ENCODE data around the gene CACNA2D4.

Gene CACNA2D4

DNA sequence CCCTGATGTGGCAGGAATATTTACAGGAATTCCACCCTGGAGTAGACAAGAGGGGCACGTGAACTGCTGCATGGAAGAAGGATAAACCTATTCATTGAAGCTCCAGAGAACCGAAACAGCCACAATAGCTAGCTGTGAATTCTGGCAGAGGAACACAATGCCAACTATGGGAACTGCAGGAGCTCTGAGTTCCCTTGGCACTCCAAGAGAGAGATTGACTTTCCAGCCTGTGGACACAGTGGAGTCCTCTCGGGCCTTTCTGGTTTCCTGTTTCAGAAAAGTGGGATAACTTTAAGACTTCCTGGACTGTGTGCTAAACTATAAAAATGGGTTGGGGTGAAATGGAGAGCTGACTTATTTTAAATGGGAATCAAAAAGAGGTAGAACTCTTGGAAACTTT lies 11.9 kb downstream of the CACNA2D4 start:
- in situ Hi-C loops (cut with MboI; ENCODE audit: low sequenced_read_pairs): no loop called here

DNA sequence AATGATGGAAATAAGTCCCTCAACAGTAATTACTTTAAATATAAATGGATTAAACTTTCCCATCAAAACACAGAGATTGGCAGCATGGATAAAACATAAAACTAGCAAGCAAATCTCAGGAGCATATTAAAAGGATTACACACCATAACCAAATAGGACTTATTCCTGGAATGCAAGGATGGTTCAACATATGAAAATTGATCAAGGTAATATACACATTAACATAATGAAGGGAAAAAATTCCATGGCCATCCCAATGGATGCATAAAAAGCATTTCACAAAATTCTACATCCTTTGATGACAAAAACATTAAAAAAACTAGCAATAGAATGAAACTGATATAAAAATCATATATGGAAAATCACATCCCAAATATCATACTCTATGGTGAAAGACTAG lies 13.6 kb downstream of the CACNA2D4 start:
- in situ Hi-C loops (cut with MboI; ENCODE audit: low sequenced_read_pairs): no loop called here

DNA sequence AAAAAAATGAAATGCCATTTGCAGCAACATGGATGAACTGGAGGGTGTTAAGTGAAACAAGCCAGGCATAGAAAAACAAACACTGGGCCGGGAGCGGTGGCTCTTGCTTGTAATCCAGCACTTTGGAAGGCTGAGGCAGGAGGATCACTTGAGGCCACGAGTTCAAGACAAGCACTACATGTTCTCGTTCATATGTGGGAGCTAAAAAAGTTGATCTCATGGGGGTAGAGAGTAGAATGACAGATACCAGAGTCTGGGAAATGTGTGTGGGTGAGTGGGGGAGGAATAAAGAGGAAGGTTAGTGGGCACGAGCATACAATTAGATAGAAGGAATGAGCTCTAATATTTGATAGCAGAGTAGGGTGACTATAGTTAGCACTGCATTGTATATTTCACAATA lies 21.5 kb downstream of the CACNA2D4 start:
- in situ Hi-C loops (cut with MboI; ENCODE audit: low sequenced_read_pairs): no loop called here

DNA sequence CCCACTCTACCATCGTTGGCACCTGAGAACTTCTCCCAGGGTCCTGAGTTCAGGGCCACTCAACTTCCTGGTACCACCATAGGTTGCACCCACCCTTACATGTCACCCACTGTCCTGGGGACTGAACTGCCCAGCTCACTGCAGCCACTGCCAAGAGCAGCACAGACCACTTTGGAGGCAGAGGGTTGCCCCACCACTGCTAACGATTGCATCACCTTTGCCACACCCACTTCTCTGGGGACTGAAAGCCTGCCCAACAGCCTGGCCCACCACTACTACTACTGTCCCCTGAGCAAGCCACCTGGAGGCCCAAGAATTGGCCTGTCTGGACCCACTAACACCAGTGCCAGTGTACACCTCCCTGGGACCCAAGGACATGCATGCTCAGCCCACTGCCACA lies 27.6 kb downstream of the CACNA2D4 start:
- in situ Hi-C loops (cut with MboI; ENCODE audit: low sequenced_read_pairs): no loop called here

DNA sequence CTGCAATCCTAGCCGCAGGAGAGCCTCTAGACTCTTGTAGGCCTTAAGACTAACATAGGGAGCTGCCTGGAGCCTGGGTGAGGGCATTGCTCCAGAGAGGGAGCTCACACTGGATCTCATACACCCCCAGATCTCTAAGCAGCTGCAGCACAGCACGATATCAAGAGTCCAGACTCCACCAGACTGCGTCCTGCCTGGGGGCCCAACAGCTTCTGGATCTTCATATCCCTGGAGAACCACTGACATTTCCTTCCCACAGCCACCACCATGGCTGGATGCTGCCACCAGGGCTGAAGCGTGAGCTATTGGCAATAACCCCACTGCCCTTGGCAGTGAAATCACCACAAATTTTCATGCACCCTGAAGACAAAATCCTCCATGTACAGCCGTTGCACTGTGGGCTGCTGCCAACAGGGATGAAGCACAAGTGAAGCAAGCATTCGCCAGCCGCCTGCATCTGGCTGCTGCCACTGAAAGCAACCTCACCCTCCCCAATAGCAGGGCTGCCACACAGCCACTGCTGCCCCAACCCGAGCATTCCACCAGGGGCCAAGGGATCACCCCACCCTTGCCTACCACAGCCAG lies 28.2 kb downstream of the CACNA2D4 start:
- in situ Hi-C loops (cut with MboI; ENCODE audit: low sequenced_read_pairs): no loop called here

DNA sequence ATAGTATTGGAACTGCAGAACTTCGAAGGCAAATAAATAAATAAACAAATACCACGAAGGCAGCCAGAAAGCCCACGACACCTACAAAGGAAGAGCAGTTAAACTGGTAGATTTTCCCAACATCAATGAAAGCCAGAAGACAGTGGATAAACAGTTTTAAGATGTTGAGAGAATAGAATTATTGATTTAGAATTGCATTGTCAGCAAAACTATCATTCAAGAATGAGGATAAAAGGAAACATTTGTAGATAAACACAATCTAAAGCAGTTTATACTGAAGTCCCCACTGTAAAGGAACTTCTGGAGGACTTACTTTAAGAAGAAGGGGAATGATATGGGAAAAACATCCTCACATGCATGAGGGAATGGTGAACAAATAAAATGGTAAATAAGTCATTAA lies 29.5 kb downstream of the CACNA2D4 start:
- in situ Hi-C loops (cut with MboI; ENCODE audit: low sequenced_read_pairs): no loop called here

DNA sequence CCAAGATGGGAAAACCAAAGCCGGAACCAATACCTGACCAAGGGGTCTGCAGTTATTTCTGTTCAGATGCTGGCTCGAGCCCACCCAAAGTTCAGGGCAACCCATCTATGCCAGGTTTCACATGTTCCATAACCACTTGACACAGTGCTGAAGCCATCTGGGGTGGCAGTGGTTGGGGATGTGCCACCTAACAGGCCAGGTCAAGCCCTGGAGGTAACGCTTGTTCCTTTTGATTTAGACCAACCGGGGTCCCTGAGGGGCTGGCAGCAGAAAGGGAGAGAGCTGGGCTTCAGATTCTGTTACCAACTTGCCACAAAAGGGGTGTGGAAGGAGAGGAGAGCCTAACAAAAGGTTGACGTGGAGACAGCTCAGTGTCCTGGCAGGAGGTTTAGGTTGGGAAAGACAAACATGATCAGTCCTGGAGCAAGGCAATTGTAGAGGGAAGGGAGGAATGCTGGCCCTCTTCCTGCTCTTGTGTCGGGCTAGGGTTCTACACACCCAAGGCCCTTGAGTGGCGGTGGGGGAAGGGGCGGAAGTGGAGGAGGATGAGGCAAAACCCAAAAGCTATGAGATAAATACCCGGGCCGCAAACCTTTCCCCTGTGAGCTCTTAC lies 31.9 kb downstream of the CACNA2D4 start:
- in situ Hi-C loops (cut with MboI; ENCODE audit: low sequenced_read_pairs): no loop called here

DNA sequence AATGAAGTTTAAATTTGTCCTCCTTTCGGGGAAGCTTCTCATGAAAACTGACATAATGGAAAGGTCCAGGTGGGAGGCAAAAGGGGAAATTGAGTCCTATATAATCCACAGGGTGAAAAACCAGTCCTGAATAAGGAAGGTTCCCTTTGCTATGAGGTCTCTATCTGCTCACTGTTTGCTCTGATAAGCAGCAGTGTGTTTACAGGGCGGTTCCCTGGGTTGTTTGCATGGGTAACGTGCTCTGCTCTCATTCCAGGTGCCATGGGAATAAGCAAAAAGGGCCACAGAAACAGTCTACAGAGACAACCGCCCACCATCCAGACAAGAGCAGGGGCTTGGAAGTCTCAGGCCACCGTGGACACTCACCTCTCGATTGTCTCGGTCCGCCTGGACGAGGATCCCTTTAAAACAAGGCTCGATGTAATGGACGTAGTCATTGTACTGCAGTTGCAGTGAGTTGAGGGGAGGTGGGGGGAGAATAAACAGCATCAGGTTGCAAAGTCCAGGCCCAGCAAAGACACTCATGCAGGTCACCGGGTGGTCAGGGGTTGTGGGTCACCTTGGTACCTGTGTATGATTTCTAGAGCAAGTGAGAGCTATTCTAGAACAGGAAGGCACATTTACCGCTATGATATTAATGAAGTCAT lies 32.7 kb downstream of the CACNA2D4 start:
- in situ Hi-C loops (cut with MboI; ENCODE audit: low sequenced_read_pairs): no loop called here

DNA sequence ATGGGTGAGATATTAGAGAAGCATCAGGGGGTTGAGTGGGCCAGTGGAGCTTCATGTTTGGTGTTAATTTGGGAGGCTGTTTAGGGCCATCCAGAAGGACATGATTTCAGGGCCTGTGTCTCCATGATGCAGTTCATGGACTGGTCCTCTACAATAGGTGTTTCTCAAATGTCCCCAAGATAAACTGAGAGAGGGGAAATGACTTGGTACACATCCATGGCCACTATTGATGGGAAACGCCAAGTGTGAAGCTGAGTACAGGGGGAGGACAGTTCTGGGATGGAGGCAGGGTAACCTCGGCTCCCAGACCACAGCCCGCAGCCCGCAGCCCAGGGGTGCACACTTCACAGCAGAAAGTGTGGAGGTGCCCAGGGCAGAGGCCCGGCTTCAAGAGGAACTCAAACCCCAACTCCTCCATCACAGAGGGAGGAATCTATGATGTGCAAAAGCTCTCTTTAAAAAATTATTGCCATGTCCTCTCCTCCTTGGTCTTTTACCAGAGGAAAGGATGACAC lies 33.3 kb downstream of the CACNA2D4 start:
- in situ Hi-C loops (cut with MboI; ENCODE audit: low sequenced_read_pairs): no loop called here

DNA sequence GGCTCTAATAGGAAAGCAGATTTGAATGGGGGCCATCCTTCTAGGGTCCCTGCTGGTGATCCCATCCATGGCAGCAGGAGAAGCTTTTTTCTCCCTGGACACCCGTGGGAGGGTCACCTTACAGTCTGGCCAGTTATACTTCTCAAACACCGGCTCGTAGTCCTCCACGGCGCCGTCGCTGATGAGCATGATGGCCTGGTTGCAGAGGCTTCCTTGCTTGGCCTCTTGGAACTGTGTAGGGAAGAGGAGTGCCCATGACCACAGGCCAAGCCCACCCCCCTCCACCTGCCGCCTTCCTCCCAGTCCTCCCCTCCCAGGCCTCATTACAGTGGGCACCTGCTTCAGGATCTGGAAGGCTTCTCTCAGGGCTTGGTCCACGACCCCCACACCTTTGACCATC lies 33.8 kb downstream of the CACNA2D4 start:
- in situ Hi-C loops (cut with MboI; ENCODE audit: low sequenced_read_pairs): no loop called here

DNA sequence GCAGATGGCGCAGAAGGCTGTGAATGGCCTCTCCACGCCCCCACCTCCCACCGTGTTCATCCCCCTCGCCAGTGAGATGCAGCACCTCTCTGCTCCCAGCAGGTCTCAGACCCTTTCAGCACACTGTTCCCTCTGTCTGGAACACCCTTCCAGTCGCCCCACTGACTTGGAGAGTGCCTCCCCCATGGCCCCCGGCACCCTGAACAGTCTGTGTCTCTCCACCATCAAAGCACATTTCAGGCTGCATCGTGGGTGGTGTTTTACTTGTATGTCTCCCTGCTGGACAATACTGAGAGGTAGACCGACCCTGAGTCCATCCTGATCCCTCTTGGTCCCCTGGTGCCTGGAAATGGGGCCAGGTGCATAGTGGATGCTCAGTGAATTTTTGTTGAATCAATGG lies 34.9 kb downstream of the CACNA2D4 start:
- in situ Hi-C loops (cut with MboI; ENCODE audit: low sequenced_read_pairs): no loop called here

DNA sequence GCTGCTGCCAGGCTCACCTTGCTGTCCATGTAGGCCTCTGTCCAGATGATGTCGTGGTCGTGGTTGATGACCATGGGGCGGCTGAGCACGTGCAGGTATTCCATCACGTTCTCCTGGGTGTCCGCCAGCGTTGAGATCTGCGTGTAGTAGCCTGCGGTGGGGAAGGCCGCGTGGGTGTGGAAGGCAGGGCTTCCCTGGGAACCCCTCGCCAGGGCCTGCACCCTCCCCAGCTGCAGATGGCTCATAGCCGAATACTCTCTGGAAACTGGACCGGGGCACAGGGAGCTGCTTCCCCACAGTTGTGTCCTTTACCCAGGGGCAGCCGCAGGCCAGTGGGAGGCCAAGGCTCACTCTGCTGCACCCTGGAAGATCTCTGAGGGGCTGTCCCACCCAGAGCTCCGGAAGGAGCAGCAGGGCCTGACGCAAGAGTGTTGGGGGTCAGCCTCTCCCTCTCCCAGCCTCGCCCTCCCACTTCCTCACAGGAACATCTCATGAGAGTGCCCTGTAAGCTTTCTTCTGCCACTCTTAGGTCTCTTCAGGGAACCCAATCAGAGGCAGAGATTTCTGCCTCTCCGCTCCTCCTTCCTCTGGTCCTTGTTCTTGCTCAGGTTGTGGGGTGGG lies 35.5 kb downstream of the CACNA2D4 start:
- in situ Hi-C loops (cut with MboI; ENCODE audit: low sequenced_read_pairs): no loop called here

DNA sequence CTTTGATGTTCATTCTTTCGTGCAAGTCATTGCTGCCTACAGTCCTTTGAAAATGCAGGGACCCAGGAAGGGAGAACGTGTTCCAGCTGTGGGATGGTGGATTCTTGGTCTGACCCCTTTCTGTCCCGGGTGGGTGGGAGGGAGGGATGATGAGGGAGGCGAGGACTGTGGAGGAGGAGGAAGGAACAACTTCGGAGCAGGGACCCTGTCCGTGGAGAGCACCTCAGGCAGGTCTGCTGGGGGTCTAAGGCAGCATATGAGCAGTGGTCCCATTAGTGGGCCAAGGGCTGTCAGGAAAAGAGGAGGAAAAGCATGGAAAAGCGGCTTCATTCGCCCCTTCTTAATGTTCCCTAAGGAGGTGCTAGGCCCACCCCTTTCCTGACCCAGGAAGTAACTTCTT lies 36.0 kb downstream of the CACNA2D4 start:
- in situ Hi-C loops (cut with MboI; ENCODE audit: low sequenced_read_pairs): no loop called here

DNA sequence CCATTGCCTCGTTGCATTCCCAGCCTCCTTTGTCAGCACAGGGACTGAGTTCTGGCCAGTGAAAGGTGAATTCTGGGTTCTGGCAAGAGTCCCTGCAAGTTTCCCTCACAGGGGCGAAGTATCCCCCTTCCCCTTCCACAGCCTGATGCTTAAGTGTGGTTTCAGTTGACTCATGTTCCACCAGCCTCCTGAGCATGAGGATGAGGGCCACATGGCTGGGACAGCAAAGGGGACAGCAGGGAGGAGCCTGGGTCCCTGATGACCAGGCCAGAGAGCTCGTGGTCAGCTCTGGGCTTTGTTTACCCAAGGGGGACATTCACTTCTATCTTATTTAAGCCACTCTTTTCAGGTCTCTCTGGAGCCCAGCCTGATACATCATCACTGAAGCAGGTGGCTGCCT lies 36.5 kb downstream of the CACNA2D4 start:
- in situ Hi-C loops (cut with MboI; ENCODE audit: low sequenced_read_pairs): no loop called here

DNA sequence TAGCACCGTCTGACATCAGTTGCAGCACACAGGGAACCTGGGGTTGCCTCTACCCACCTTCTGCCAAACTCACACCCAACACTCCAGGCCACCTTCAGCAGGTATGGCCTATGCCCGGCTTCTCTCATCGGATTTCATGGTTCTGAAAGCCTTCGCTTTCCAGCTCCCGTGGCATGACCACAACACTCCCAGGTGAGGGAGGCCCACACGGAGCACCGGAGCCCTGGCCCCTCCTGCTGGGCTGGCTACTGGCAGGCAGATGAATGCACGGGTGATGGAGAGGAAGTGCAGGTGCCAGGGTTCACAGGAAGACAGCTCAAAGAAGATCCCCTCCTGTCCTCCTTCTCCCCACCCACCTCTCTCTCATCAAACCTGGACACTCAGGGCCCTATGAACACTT lies 37.2 kb downstream of the CACNA2D4 start:
- in situ Hi-C loops (cut with MboI; ENCODE audit: low sequenced_read_pairs): no loop called here

DNA sequence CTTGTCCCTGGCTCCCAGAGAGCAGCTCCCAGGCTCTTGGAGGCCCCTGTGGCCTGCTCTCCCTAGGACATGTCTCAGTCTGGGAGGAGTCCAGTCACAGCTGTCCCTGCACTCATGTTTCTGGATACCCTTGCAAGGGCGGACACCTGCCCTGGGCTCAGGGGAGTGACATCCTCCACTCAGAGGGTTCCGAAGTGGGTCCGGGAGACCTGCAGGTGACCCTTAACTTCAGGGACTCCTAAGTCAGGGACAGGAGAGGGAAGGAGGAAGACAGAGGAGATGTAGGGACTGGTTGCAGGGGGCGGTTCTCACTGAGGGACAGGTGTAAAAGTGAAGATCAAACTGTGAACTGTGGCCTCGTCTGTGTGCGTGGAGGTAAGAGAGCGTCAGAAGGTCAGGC lies 37.6 kb downstream of the CACNA2D4 start:
- in situ Hi-C loops (cut with MboI; ENCODE audit: low sequenced_read_pairs): no loop called here

DNA sequence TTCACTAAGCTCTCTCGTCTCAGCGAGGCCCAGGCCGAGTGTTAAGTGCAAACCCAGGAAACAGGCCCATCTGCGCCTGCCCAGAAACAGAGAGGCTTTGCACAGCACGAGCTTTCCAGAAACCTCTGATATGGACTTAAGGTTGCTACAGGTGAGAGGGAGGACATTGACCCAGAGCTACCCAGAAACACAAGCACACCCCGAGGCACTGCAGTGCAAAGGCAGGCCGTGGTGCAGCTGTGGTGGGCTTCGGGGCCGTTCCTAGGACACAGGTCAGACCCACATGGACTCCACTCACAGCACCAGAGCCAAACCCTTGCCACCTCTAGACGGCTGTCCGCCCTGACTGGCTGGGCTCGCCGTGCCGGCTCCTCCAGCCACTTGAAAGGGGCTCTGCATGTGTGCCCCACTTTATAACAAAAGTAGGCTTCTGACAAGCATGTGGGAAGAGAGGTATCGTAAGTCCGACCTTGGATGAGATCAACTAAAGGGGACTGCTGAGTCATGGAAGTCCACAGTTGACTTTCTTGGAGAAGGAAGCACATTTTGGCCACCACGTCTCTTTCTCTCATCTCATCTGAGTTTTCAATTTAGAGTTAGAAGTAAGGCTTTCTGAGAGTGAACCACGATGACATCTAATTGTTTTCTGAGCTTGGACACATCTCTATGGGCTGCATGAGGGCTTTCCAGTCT lies 38.2 kb downstream of the CACNA2D4 start:
- in situ Hi-C loops (cut with MboI; ENCODE audit: low sequenced_read_pairs): no loop called here

DNA sequence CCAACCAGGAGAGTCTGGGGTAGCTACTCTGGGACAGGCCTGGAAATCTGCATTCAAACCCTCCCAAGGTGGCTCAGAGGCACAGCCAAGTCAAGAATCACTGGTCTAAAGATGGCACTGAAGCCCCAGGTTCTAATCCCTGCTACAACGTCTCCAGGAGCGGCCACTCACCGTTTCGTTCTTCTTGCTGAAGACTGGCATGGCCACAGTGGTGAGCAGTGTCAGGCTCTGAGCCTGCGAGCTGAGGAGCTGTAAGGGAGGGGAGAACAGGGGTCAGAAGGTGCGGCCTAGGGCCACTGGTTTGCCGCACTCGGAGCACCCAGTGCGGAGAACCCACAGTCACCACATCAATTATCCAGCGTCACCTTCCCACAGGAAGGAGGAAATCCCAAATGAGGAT lies 38.8 kb downstream of the CACNA2D4 start:
- in situ Hi-C loops (cut with MboI; ENCODE audit: low sequenced_read_pairs): no loop called here

DNA sequence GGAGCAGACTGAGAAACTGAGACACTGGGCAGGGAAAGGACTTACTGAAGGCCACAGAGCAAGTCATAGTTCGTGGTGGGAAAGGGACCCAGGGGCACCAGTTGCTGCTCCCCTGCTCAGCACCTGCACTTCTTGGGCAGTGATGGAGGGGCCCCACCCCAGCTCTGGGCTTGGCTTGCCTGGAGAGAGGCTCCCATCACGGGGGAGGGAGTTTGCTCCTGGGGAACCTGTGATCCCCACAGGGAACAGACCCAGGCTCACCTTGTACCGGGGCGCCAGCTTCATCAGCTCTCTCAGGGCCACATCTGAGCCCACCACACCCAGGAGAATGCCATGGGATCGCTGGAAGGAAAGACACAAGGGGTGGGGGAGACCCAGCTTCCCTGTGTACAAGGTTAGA lies 39.8 kb downstream of the CACNA2D4 start:
- in situ Hi-C loops (cut with MboI; ENCODE audit: low sequenced_read_pairs): no loop called here

DNA sequence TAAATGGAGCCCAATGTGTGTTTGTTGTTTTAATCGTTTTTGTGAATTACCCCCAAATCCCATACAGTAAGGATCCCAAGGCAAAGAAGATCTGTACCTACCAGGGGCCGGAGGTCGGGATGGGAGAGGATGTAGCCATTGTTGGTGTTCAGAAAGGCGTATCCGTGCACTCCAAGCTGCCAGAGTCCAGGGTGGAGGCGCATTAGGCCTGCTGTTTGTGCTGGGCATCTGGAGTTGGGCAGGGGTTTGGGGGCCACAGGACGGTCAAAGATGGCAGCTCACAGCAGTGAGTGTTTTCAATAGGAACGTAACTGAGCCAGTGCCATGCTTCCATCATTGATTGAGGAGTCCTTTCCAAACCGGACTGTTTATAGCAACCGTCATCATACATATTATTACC lies 40.2 kb downstream of the CACNA2D4 start:
- in situ Hi-C loops (cut with MboI; ENCODE audit: low sequenced_read_pairs): no loop called here

DNA sequence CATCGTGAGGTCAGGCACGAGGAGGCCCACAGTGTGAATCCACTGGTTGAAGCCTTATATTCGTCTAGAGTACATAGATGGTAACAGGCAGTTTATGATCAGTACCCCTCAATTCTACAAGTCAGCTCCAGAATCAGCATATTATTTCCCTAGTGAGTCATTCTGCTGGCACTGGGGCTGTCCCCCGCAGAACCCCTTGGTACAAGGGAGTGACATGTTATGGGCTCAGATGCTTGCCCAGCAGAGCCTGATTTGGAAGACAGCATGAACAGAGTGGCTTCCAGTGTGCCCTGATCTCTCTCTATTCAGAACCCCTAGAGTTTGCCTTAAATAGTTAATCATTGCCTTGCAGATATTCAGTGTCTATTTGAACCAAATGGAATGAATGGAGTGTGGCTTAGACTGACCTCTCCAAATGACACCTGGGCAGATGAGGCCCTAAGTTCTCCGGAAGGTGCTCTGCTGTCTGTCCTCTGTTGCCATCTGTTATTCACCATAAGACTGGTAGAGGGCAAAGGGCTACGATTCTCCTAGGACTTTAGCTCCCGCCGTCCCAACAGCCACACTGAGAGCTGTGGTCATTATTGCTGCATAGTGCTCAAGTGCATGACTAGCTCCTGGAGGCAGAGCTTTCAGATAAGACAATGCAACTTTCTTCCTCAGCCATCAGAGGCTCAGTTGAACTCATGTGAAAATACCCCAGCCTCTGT lies 41.1 kb downstream of the CACNA2D4 start:
- in situ Hi-C loops (cut with MboI; ENCODE audit: low sequenced_read_pairs): no loop called here
